Effector memory CD8-positive, alpha-beta T cell (primary cell): ENCODE measurements around the gene OR10W1.

Experiments used
- ATAC-seq: fragments of 150-1000 bp; cut with Tn5 transposase; replicated peaks from 2 replicates; pipeline ENCODE4 v1.10.0; 2021; ENCODE audit warnings: mild to moderate bottlenecking, moderate library complexity
- DNase-seq, 3 experiments: peaks; one replicate each; pipeline ENCODE4 v3.0.0; 2021
- H3K27ac Mint-ChIP-seq, 2 donors: one replicate each; pipeline ENCODE4 v1.8.0; 2022; ENCODE audit warnings: mild to moderate bottlenecking in 2 of 2, mixed read lengths in 2 of 2, moderate library complexity in 2 of 2
- H3K27me3 Mint-ChIP-seq, 2 donors: one replicate each; pipeline ENCODE4 v1.8.0; 2022; ENCODE audit warnings: mixed read lengths in 2 of 2
- H3K36me3 Mint-ChIP-seq: one replicate; pipeline ENCODE4 v1.8.0; 2022; ENCODE audit warnings: mild to moderate bottlenecking, moderate library complexity, mixed read lengths; ENCODE audit not compliant: insufficient read depth
- H3K4me1 Mint-ChIP-seq, 2 donors: one replicate each; pipeline ENCODE4 v1.8.0; 2022; ENCODE audit warnings: low read depth in 2 of 2, mixed read lengths in 2 of 2
- H3K4me3 Mint-ChIP-seq, 2 donors: one replicate each; pipeline ENCODE4 v1.8.0; 2022; ENCODE audit warnings: mild to moderate bottlenecking in 2 of 2, mixed read lengths in 2 of 2, moderate library complexity in 2 of 2
- H3K9me3 Mint-ChIP-seq, 2 donors: one replicate each; pipeline ENCODE4 v1.8.0; 2022; ENCODE audit warnings: mixed read lengths in 2 of 2
- total RNA-seq, 9 experiments: gene quantifications; one replicate each; lab custom pipeline; 2026; lab: John Stamatoyannopoulos, UW

OR10W1 gene, protein sequence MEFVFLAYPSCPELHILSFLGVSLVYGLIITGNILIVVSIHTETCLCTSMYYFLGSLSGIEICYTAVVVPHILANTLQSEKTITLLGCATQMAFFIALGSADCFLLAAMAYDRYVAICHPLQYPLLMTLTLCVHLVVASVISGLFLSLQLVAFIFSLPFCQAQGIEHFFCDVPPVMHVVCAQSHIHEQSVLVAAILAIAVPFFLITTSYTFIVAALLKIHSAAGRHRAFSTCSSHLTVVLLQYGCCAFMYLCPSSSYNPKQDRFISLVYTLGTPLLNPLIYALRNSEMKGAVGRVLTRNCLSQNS
- total RNA-seq, result 0 reads per million in 9 experiments

DNA sequence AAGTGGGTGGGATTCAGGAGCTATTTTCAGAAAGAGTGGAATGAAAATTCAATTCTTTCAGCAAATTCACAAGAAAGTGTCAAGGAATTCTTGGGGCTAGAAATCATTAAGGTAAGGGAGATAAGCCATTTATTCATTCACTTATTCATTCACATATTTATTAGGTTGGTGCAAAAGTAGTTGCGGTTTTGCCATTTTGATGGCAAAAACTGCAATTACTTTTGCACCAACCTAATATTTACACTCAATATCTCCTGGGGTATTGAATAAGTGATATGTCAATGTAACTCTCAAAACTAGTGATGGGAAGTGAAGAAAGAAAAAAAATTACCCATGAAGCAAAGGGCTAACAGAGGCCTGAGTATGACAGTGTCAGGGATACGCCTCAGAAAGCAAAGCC, at the start of gene OR10W1:
OR10W1 (minus strand) TSS at position 119 of the 400 bp plus-strand sequence. CDS start 402 bp downstream, outside the sequence.
- Mint-ChIP-seq H3K36me3 (no peaks in the 10 kb centered on the region), H3K4me3 (no peak within 1 kb of the TSS), H3K27me3 (peaks cover 21 to 26% of the 10 kb centered on the region in 2 donors), H3K4me1 (no peaks in the 10 kb centered on the region), H3K9me3 (no peaks in the 10 kb centered on the region), H3K27ac (no peak within 1 kb of the TSS)
- ATAC-seq (no peak), DNase-seq (no peak)

DNA sequence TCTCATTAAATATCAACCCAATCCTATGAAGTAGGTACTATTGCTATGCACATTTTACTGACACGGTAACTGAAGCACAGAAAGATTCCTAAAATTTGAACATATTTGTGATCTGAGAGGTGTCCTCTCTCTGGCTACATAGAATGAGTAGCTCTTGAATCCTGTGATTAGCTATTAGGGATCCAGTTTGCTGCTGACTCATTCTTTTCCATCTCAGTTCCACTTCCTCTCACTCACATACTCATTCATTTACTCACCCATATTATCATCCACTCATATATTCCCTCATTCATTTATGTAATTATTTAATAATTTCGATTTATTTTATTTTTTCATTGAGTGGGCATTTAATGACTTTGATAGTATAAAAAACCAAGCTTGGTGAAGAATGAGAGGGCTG, 48.1 kb upstream of the OR10W1 start:
- Mint-ChIP-seq H3K9me3 (peaks cover 0 to 2% of the 10 kb centered on the region in 2 donors), H3K27me3 (peaks cover 19 to 32% of the 10 kb centered on the region in 2 donors), H3K4me1 (no peaks in the 10 kb centered on the region), H3K27ac (no peak overlapping the region), H3K4me3 (no peak overlapping the region), H3K36me3 (no peaks in the 10 kb centered on the region)
- DNase-seq (no peak), ATAC-seq (no peak)

DNA sequence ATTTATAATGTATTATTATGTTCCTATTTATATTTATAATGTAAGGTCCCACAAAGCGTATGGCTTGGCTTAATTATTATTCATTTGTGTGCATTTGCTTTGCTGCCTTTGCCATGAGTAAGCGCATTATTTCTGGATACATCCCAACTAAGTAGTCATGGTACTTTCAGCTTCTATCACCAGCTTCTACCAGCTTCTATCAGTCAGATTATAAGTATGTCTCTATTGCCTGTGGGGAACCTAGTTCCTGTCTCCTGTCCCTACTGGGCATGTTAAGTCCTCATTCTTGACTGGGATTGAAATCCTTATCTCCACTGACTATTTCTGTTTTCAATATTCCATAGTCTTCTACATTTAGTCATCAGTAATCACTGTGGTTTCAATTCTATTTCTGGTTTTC, 33.5 kb upstream of the OR10W1 start:
- Mint-ChIP-seq H3K9me3 (no peaks in the 10 kb centered on the region), H3K36me3 (no peaks in the 10 kb centered on the region), H3K4me3 (no peak overlapping the region), H3K27me3 (peaks cover 0 to 8% of the 10 kb centered on the region in 2 donors), H3K27ac (no peak overlapping the region), H3K4me1 (no peaks in the 10 kb centered on the region)
- ATAC-seq (no peak), DNase-seq (no peak)

DNA sequence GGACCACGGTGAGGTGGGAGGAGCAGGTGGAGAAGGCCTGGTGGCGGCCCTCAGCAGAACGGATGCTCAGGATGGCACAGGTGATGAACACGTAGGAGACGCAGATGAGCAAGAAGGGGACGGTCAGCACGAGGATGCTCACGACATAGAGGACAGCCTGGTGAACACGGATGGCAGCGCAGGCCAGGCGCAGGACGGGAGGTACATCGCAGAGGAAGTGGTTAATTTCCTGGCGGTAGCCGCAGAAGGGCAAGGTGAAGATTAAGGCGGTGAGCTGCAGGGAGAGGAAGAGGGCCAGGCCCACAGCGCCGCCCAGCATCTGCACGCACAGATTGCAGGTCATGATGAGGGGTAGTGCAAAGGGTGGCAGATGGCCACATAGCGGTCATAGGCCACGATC, 24.0 kb upstream of the OR10W1 start:
- no peaks in the 10 kb centered on the region for H3K4me1 Mint-ChIP-seq
- no peak overlapping the region for H3K27ac Mint-ChIP-seq
- no peak overlapping the region for H3K4me3 Mint-ChIP-seq
- DNase-seq, result no peak
- H3K36me3 Mint-ChIP-seq, result no peaks in the 10 kb centered on the region
- ATAC-seq, result no peak
- peaks cover 15 to 19% of the 10 kb centered on the region in 2 donors for H3K27me3 Mint-ChIP-seq
- H3K9me3 Mint-ChIP-seq, result peaks cover 0 to 4% of the 10 kb centered on the region in 2 donors

DNA sequence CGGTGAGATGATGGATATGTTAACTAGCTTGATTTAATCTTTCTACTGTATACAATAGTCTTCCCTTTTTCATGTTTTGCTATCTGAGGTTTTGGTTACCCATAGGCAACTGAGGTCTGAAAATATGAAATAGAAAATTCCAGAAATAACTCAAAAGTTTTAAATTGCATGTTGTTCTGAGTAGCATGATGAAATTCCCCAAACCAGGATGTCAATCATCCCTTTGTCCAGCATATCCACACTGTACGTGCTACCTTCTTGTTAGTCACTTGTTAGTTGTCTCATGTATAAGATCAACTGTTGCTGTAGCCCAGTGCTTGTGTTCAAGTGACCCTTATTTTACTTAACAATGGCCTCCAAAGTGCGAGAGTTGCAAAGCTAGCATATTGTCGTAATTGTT, 21.2 kb upstream of the OR10W1 start:
- peaks cover 0 to 7% of the 10 kb centered on the region in 2 donors for H3K4me1 Mint-ChIP-seq
- H3K27ac Mint-ChIP-seq, result no peak overlapping the region
- peaks cover 0 to 4% of the 10 kb centered on the region in 2 donors for H3K9me3 Mint-ChIP-seq
- no peak for DNase-seq
- ATAC-seq, result no peak
- H3K4me3 Mint-ChIP-seq, result no peak overlapping the region
- peaks cover 20 to 24% of the 10 kb centered on the region in 2 donors for H3K27me3 Mint-ChIP-seq
- H3K36me3 Mint-ChIP-seq, result no peaks in the 10 kb centered on the region

DNA sequence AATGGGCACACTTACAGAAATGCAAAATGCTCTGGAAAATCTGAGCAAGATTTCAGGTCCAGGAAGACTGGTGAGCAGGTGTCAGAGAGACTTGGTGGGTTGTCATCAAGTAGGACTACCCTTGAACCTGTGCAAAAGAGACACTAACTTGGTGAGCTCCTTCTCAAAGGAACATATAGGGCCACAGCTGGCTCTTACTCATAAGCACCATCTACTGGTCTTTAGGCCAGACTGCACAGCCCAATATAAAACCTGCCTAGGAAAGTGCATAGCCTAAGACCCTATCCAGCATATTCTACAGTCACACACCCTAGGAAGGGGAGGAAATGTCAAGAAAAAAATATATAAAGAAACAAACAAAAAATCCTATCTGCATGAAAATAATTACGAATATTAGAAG, 18.2 kb upstream of the OR10W1 start:
- ATAC-seq (no peak), DNase-seq (no peak)
- Mint-ChIP-seq H3K9me3 (peaks cover 0 to 8% of the 10 kb centered on the region in 2 donors), H3K4me3 (no peak overlapping the region), H3K36me3 (no peaks in the 10 kb centered on the region), H3K4me1 (peaks cover 0 to 7% of the 10 kb centered on the region in 2 donors), H3K27me3 (peaks cover 24 to 25% of the 10 kb centered on the region in 2 donors), H3K27ac (no peak overlapping the region)

DNA sequence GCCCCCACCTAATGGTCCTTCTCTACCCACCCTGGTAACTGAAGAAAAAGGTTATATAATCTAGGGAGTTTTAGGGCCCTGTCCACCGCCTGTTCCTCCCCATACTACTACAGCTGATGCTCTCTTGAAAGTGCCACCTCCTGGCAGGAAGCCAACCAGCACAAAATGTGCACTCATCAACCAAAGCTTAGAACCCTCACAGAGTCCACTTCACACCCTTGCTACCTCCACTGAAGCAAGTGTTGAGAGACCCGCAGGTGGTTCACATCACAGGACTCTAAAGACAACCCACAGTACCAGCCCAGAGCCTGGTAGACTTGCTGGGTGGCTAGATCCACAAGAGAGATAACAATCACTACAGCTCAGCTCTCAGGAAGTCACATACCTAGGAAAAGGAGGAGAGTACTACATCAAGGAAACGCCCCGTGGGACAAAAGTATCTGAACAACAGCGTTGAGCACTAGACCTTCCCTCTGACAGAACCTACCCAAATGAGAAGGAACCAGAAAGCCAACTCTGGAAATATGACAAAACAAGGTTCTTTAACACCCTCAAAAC, 17.5 kb upstream of the OR10W1 start:
- Mint-ChIP-seq H3K27ac (no peak overlapping the region), H3K4me1 (peaks cover 0 to 7% of the 10 kb centered on the region in 2 donors), H3K36me3 (no peaks in the 10 kb centered on the region), H3K9me3 (peaks cover 0 to 8% of the 10 kb centered on the region in 2 donors), H3K27me3 (peaks cover 25 to 32% of the 10 kb centered on the region in 2 donors), H3K4me3 (no peak overlapping the region)
- ATAC-seq, result no peak
- no peak for DNase-seq

DNA sequence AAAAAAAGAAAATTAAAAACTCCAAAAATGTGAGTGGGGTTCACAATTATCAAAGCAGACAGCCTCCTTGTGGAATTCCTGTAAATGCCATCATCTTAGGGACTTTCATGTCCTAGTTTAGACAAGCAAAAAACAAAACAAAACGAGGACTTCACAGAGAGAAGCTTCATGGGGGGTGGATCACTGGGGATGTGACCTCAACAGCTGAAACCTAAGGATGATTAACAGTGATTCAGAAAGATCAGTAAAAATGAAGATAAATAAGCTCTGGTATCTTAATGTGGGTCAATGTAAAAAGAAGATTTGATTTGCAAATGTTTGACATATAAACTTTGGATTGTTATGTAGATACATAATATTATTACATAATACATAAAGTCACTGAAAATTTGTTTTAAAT, 8.1 kb upstream of the OR10W1 start:
- no peak overlapping the region for H3K4me3 Mint-ChIP-seq
- no peak for DNase-seq
- ATAC-seq, result no peak
- H3K36me3 Mint-ChIP-seq, result no peaks in the 10 kb centered on the region
- peaks cover 18 to 40% of the 10 kb centered on the region in 2 donors for H3K27me3 Mint-ChIP-seq
- no peaks in the 10 kb centered on the region for H3K4me1 Mint-ChIP-seq
- H3K9me3 Mint-ChIP-seq, result no peaks in the 10 kb centered on the region
- no peak overlapping the region for H3K27ac Mint-ChIP-seq

DNA sequence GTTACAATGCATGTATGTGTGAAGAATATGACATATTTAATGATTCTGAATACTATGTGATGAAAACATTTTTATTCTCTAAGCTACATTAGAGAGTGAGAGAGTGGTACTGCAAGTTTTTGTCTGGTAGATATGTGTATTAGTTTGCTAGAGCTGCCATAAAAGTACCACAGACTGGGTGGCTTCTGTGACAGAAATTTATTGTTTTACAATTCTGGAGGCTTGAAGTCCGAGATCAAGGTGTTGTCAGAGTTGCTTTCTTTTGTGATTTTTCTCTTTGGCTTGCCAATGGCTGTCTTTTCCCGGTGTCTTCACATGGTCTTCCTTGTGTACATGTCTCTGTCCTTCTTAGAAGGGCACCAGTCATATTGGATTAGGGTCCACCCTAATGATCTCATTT, 6.9 kb upstream of the OR10W1 start:
- peaks cover 18 to 28% of the 10 kb centered on the region in 2 donors for H3K27me3 Mint-ChIP-seq
- no peaks in the 10 kb centered on the region for H3K36me3 Mint-ChIP-seq
- no peak overlapping the region for H3K4me3 Mint-ChIP-seq
- DNase-seq (no peak), ATAC-seq (no peak)
- no peaks in the 10 kb centered on the region for H3K4me1 Mint-ChIP-seq
- no peak overlapping the region for H3K27ac Mint-ChIP-seq
- no peaks in the 10 kb centered on the region for H3K9me3 Mint-ChIP-seq

DNA sequence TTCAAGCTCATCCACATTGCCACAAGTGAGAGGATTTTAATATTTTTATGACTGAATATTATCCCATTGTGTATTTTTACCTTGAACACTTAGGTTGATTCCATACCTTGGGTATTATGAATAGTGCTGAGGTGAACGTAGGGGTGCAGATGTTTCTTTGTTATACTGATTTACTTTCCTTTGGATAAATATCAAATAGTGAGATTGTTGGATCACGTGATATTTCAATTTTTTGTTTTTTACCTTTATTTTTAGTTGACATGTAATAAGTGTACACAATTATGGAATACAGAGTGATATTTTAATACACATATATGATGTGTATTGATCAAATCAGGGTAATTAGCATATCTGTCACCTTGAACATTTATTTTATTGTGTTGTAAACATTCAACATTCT, 8.1 kb downstream of the OR10W1 start:
- DNase-seq, result no peak
- no peaks in the 10 kb centered on the region for H3K9me3 Mint-ChIP-seq
- H3K27me3 Mint-ChIP-seq, result peaks cover 2 to 8% of the 10 kb centered on the region in 2 donors
- H3K36me3 Mint-ChIP-seq, result no peaks in the 10 kb centered on the region
- no peak for ATAC-seq
- H3K27ac Mint-ChIP-seq, result no peak overlapping the region
- no peak overlapping the region for H3K4me3 Mint-ChIP-seq
- no peaks in the 10 kb centered on the region for H3K4me1 Mint-ChIP-seq

DNA sequence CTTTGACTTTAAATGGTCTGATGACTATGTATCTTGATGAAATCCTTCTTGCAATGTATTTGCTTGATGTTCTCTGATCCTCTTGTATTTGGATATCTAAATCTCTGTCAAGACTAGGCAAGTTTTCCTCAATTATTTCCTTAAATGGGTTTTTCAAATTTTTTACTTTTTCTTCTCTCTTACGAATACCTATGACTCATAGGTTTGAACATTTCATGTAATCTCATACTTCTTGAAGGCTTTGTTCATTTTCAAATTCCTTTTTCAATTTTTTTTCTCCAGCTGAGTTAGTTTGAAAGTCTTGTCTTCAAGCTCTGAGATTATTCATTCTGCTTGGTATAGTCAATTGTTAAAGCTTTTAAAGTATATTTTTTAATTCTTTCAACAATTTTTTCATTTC, 13.1 kb downstream of the OR10W1 start:
- no peak for ATAC-seq
- no peak overlapping the region for H3K4me3 Mint-ChIP-seq
- DNase-seq, result no peak
- H3K9me3 Mint-ChIP-seq, result peaks cover 0 to 3% of the 10 kb centered on the region in 2 donors
- H3K27ac Mint-ChIP-seq, result no peak overlapping the region
- no peaks in the 10 kb centered on the region for H3K27me3 Mint-ChIP-seq
- no peaks in the 10 kb centered on the region for H3K4me1 Mint-ChIP-seq
- H3K36me3 Mint-ChIP-seq, result no peaks in the 10 kb centered on the region

DNA sequence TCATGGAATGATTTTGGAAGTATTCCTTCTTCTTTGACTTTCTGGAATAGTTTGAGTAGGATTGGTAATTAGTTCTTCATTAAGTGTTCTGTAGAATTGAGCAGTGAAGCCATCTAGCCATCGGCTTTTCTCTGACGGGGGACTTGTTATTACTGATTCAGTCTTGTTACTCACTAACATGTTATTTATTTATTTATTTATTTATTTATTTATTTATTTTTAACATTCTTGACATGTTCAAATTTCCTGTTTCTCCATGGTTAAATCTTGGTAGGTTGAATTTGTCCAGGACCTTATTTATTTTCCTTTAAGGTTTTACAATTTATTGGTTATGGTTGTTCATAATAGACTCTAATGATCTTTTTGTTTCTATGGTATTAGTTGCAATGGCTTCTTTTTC, 24.1 kb downstream of the OR10W1 start:
- DNase-seq (no peak), ATAC-seq (no peak)
- H3K4me1 Mint-ChIP-seq, result no peaks in the 10 kb centered on the region
- peaks cover 0 to 11% of the 10 kb centered on the region in 2 donors for H3K27me3 Mint-ChIP-seq
- no peaks in the 10 kb centered on the region for H3K9me3 Mint-ChIP-seq
- no peaks in the 10 kb centered on the region for H3K36me3 Mint-ChIP-seq
- H3K27ac Mint-ChIP-seq, result no peak overlapping the region
- no peak overlapping the region for H3K4me3 Mint-ChIP-seq

DNA sequence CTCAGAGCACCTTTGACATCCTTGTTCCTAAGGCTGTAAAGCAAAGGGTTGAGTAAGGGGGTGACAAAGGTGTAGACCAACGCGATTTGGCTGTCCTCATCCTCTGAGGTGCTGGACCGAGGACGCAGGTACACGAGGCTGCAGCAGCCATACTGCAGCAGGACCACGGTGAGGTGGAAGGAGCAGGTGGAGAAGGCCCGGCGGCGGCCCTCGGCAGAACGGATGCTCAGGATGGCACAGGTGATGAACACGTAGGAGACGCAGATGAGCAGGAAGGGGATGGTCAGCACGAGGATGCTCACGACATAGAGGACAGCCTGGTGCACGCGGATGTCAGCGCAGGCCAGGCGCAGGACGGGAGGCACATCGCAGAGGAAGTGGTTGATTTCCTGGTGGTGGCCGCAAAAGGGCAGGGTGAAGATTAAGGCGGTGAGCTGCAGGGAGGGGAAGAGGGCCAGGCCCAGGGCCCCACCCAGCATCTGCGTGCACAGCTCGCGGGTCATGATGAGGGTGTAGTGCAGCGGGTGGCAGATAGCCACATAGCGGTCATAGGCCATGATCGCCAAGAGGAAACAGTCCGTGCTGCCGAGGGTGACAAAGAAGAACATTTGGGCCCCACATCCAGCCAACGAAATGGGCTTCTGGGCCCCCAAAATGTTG, 40.0 kb downstream of the OR10W1 start:
- no peaks in the 10 kb centered on the region for H3K4me1 Mint-ChIP-seq
- ATAC-seq (no peak), DNase-seq (no peak)
- no peaks in the 10 kb centered on the region for H3K36me3 Mint-ChIP-seq
- peaks cover 0 to 6% of the 10 kb centered on the region in 2 donors for H3K9me3 Mint-ChIP-seq
- H3K27ac Mint-ChIP-seq, result no peak overlapping the region
- peaks cover 13 to 26% of the 10 kb centered on the region in 2 donors for H3K27me3 Mint-ChIP-seq
- no peak overlapping the region for H3K4me3 Mint-ChIP-seq

DNA sequence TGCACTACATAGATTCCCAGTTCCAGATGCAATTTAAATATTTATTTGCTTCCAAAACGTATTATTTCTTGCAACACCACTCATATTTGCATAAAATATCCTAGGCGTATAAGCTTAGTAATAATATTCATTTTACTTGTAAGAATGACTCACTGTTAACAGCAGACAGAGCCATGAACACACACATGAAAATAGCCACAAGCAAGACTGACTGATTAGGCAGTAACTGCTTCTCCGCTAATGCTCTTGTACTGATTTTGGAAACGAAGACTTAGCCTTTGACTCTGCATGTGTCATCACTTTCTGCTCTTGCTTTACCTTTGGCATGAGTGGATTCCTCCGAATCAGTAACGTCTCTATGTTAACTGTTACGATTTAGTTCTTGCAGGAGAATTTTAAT, 45.3 kb downstream of the OR10W1 start:
- Mint-ChIP-seq H3K36me3 (no peaks in the 10 kb centered on the region), H3K4me1 (no peaks in the 10 kb centered on the region), H3K4me3 (no peak overlapping the region), H3K27me3 (peaks cover 3 to 20% of the 10 kb centered on the region in 2 donors), H3K9me3 (no peaks in the 10 kb centered on the region), H3K27ac (no peak overlapping the region)
- ATAC-seq, result no peak
- DNase-seq, result no peak
